Activated CD4-positive, alpha-beta T cell treated with anti-CD3 and anti-CD28 coated beads, Interleukin-2, amount 50 U/mL, for 4 hours (primary cell): ENCODE data around the gene SCNM1.
"Not testable (repeated sequence)": the region's sequence is repeated elsewhere in the genome, so short reads cannot be mapped to it uniquely, and the experiment has no call there.

ENCODE experiments used
- DNase-seq, 2 experiments: peaks; one replicate each; pipeline ENCODE4 v3.0.0-alpha.2; 2020

Gene SCNM1

DNA sequence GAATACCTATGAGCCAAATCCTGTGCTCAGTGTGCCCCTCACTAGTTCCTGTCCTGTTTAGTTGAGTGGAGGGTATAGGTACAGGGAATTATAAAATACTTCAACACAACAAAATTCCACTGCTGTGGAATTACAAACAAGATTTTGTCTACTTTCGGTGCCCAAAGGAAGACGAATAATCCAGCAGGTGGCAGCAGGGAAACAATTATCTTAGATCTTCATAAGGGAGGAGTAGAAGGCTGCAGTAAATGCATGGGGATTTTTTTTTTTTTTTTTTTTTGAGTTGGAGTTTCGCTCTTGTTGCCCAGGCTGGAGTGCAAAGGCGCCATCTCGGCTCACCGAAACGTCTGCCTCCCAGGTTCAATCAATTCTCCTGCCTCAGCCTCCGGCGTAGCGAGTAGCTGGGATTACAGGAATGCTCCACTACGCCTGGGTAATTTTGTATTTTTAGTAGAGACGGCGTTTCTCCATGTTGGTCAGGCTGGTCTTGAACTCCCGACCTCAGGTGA, 30.4 kb downstream of the SCNM1 start:
- DNase-seq = peak; percentile 44

DNA sequence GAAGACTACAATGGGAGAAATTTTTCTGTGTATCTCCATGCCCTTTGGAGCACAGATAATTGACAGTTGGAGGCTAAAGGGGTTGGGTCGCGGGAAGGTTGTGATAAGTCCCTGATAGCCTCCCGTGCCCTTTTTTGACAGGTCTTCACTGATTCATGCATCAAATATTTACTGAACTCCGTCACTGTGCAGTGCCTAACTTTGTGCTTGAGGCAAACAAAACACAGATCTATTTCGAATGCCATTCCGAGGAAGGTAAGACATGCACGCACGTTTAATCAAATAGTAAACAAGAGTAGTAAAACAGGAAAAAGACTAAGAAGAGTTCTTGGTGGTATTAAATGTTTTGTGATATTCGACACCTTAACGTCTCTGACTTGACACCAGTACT, 31.9 kb downstream of the SCNM1 start:
- DNase-seq = no peak

DNA sequence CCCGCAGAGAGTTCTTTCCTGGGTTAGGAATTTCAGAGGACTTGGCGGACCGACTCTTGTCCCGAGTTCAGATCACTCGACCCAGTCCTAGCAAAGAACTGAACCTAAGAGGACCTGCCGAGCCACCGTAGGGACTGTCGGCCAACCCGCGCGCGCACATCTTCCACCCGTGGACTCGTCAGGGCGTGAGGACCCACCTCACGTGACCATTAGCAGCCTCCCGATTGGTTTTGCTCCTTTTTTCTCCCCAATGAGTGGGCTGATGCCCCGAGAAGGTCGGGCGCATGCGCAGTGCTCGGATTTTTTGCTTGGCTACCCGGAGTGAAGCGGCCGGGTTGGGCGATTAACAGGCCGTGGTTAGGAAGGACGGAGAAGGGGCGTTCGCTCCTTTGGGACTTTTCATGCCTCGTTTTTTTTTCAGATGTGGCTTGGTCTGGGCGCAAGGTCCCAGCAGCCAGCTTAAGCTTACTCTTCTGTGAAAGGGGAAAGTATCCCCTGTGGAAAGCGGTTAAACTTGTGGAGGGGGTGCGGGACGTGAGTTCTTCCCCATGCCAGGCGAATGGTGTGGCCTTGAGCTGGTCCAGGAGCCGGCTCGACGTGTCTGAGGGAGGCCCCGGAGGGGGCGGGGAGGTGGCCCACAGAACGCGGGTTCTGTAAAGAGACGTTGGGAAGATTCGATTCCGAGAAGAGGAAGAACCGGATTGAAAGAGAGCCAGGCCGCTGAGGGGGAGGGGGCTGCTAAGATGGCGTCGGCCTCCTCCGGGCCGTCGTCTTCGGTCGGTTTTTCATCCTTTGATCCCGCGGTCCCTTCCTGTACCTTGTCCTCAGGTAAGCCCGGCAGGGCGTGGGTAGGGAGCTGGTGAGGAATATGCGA, 32.5 kb downstream of the SCNM1 start, which contains the start of gene PIP5K1A:
PIP5K1A (plus strand) TSS at position 299 of the 874 bp plus-strand sequence; CDS start at position 744, 445 bp downstream.
- peak; percentile 98 to 99 for DNase-seq

DNA sequence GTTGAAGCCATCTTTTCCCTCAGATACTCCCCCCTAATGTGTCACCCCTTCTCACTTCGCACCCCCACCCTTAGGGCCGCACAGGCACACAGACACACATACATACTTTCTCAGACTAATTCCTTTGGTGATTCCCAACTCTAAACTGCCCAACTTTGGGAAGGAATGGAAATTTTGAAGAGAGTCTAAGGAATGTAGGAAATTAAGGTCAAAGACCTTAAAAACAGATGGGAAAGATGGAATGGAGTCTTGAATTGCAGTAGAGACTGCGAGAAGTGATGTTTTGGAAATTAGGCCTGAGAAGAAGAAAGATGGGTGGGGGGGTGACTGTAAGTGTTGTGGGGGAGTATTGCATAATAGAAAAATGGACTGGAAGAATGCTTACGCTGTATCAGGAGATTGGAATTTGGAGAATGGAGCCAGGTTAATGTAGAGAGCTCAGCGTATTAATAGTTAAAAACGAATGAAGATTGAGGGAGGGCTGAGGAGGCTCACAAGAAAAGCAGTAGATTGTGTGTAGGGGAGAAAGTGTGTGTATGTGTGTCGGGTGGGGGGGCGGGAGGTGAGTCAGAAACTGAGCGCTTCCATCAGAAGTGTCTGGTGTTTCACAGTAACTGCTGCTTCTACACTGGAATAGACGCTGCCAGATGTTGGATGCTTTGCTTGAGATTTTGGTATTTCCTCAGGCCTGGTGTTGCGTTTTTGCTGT, 34.1 kb downstream of the SCNM1 start:
- DNase-seq = peak; percentile 21 to 30

- DNase-seq = not testable (repeated sequence)
Observed at GRCh38 chr1:151205381-151205965, 39.5 kb downstream of the SCNM1 start.

DNA sequence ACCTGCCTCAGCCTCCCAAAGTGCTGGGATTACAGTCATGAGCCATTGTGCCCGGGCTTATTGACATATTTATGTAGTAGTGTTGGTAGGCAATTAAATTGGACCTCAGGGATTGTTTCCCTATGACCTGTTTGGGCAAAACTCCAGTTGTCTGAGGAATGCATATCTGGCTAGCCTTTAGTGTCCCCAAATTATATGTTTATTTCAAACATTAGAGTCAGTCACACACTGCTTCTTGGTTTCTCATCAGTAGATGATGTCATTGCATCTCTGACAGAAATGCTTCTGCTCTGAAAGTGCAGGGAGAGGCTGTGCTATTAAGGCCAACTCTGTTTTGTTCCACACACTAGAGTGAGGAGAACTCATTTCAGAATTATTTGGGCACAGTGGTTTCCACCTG, 44.9 kb downstream of the SCNM1 start:
- DNase-seq = no peak

DNA sequence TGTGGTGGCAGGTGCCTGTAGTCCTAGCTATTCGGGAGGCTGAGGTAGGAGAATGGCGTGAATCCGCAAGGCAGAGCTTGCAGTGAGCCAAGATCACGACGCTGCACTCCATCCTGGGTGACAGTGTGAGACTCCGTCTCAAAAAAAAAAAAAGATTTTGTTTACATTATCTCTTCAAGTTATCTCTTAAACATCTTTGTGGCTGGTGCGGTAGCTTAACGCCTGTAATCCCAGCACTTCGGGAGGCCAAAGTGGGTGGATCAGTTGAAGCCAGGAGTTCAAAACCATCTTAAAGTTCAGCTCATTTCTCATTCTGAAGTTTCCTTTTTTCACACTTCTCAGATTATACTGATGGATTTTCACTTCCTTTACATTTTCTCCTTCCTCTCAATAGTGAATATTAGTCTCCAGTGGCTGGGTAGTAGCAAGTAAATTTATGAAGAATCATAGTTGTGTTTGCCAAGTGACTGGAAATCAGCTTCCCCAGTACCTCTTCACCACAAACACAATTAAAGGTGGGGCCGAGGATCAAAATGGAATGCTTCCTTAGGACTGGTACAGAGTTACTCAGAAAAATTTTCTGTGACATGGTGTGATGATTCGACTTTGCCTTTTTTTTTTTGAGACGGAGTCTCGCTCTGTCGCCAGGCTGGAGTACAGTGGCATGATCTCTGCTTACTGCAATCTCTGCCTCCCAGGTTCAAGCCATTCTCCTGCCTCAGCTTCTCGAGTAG, 46.2 kb downstream of the SCNM1 start:
- DNase-seq = no peak

GRCh38 chr1:151213560-151213959, 47.6 kb downstream of the SCNM1 start:
- no peak for DNase-seq
